RWPE2 (cell line): ENCODE measurements around the gene RXRA.

Experiments
- ATAC-seq: fragments of 200-7000 bp; cut with Tn5 transposase; 3 replicates; pipeline ENCODE4 v1.9.1; 2021; ENCODE audit warnings: low read depth
- DNase-seq: peaks from one replicate; pipeline ENCODE4 v3.0.0-alpha.2; 2020; ENCODE audit warnings: low spot score
- H3K27ac ChIP-seq: fragments of 450-650 bp; 2 replicates; pipeline ENCODE4 v1.5.1; 2017; ENCODE audit warnings: mild to moderate bottlenecking; ENCODE audit not compliant: poor library complexity, severe bottlenecking
- H3K27me3 ChIP-seq: fragments of 250-450 bp; sonication (Bioruptor Pico); 2 replicates; pipeline ENCODE4 v1.5.1; 2021; ENCODE audit warnings: mild to moderate bottlenecking, moderate library complexity; ENCODE audit not compliant: insufficient read depth, poor library complexity, severe bottlenecking
- H3K36me3 ChIP-seq: fragments of 250-450 bp; sonication (Bioruptor Pico); 2 replicates; pipeline ENCODE4 v1.5.1; 2020; ENCODE audit warnings: low read depth, mild to moderate bottlenecking, moderate library complexity
- H3K4me1 ChIP-seq: fragments of 250-450 bp; sonication (Bioruptor Pico); 2 replicates; pipeline ENCODE4 v1.5.1; 2021; ENCODE audit warnings: mild to moderate bottlenecking, moderate library complexity; ENCODE audit not compliant: insufficient read depth, poor library complexity, severe bottlenecking
- H3K4me3 ChIP-seq: fragments of 250-450 bp; sonication (Bioruptor Pico); 2 replicates; pipeline ENCODE4 v1.5.1; 2021; ENCODE audit warnings: mild to moderate bottlenecking, moderate library complexity; ENCODE audit not compliant: severe bottlenecking
- H3K9me3 ChIP-seq: fragments of 250-450 bp; sonication (Bioruptor Pico); 2 replicates; pipeline ENCODE4 v1.5.1; 2021; ENCODE audit warnings: mild to moderate bottlenecking, moderate library complexity; ENCODE audit not compliant: severe bottlenecking
- CTCF ChIP-seq: fragments of 450-650 bp; IDR thresholded peaks from one replicate; pipeline ENCODE4 v1.5.1; 2017; ENCODE audit warnings: mild to moderate bottlenecking, moderate library complexity; ENCODE audit not compliant: poor library complexity, severe bottlenecking

The RXRA gene

GRCh38 chr9:134366223-134367031 is 40.2 kb downstream of the RXRA start:
- Histone ChIP-seq H3K4me3 (no peak overlapping the region), H3K36me3 (no peaks in the 10 kb centered on the region; the same call in 1 of the 2 replicates), H3K27me3 (no peaks in the 10 kb centered on the region), H3K4me1 (peaks cover 40% of the 10 kb centered on the region), H3K9me3 (no peaks in the 10 kb centered on the region), H3K27ac (peak overlapping the region; percentile 87)
- ATAC-seq (peak; percentile 79), DNase-seq (peak; percentile 89)
- no peak for TF ChIP-seq CTCF

- Histone ChIP-seq H3K4me1 (peaks cover 46% of the 10 kb centered on the region), H3K4me3 (no peak overlapping the region), H3K9me3 (no peaks in the 10 kb centered on the region), H3K27ac (peak overlapping the region; percentile 87), H3K36me3 (no peaks in the 10 kb centered on the region; the same call in 1 of the 2 replicates), H3K27me3 (no peaks in the 10 kb centered on the region)
- ATAC-seq (no peak), DNase-seq (no peak)
- TF ChIP-seq CTCF = no peak
These were observed 40.8 kb downstream of the RXRA start for GRCh38 chr9:134367061-134367460.

- no peak for DNase-seq
- H3K27me3 ChIP-seq = no peaks in the 10 kb centered on the region
- peak overlapping the region; percentile 87 for H3K27ac ChIP-seq
- H3K4me1 ChIP-seq = peaks cover 55% of the 10 kb centered on the region
- H3K4me3 ChIP-seq = no peak overlapping the region
- H3K9me3 ChIP-seq = no peaks in the 10 kb centered on the region
- no peak for TF ChIP-seq CTCF
- no peak for ATAC-seq
- no peaks in the 10 kb centered on the region; the same call in 1 of the 2 replicates for H3K36me3 ChIP-seq
These were observed 41.7 kb downstream of the RXRA start for GRCh38 chr9:134367791-134368490.

- DNase-seq (no peak), ATAC-seq (no peak)
- no peaks in the 10 kb centered on the region for H3K9me3 ChIP-seq
- H3K4me1 ChIP-seq = peaks cover 55% of the 10 kb centered on the region
- H3K27ac ChIP-seq = peak overlapping the region; percentile 87
- no peak overlapping the region for H3K4me3 ChIP-seq
- no peaks in the 10 kb centered on the region for H3K27me3 ChIP-seq
- TF ChIP-seq CTCF = no peak
- no peaks in the 10 kb centered on the region; the same call in 1 of the 2 replicates for H3K36me3 ChIP-seq
These were observed 42.3 kb downstream of the RXRA start for GRCh38 chr9:134368571-134368970.
